HEK293 (cell line): ENCODE measurements around the gene SLC26A5.

Experiments
- CTCF ChIA-PET: fragments of 350-600 bp; formaldehyde crosslinking; extraction: SDS; loops from one replicate; lab custom pipeline; 2021; ENCODE audit warnings: antibody characterized with exemption; lab: Yijun Ruan, JAX
- POLR2A ChIA-PET: fragments of 300-600 bp; formaldehyde crosslinking; extraction: SDS; loops from one replicate; lab custom pipeline; 2020; ENCODE audit warnings: antibody characterized with exemption, inconsistent platforms; lab: Yijun Ruan, JAX
- H3K27ac ChIP-seq: fragments of 200-500 bp; sonication (Bioruptor generic); 2 replicates; pipeline ENCODE4 v1.5.1; 2014; ENCODE audit warnings: low read depth, low read length, control low read depth, inconsistent platforms; ENCODE audit errors: extremely low read depth
- H3K36me3 ChIP-seq, 2 experiments: fragments of 200-500 bp in 1 of 2; sonication (Bioruptor generic) in 1 of 2; 1 replicate in 1 of 2; 2 replicates in 1 of 2; pipeline ENCODE4 v1.5.1; 2014 to 2017; ENCODE audit warnings: inconsistent platforms in 2 of 2, low read length in 2 of 2; ENCODE audit not compliant: control insufficient read depth in 2 of 2, insufficient read depth in 1 of 2
- H3K4me1 ChIP-seq: fragments of 200-500 bp; sonication (Bioruptor generic); 2 replicates; pipeline ENCODE4 v1.5.1; 2014; ENCODE audit warnings: mild to moderate bottlenecking, low read length, inconsistent platforms; ENCODE audit not compliant: control insufficient read depth, insufficient read depth
- H3K4me3 ChIP-seq: 2 replicates; pipeline ENCODE4 v1.5.1; 2011; ENCODE audit warnings: low read depth, mild to moderate bottlenecking, control low read depth, low read length, moderate library complexity
- H3K9me3 ChIP-seq: fragments of 200-500 bp; sonication (Bioruptor generic); 2 replicates; pipeline ENCODE4 v1.5.1; 2014; ENCODE audit warnings: low read depth, low read length, inconsistent platforms; ENCODE audit not compliant: control insufficient read depth, insufficient read depth
- BCL11A ChIP-seq: fragments of 450-650 bp; formaldehyde crosslinking; IDR thresholded peaks from 2 replicates; pipeline ENCODE4 v1.5.1; 2016; ENCODE audit warnings: low read depth, missing biosample characterization, missing genetic modification characterization
- CTCF ChIP-seq: fragments of 450-650 bp; formaldehyde crosslinking; IDR thresholded peaks from 2 replicates; pipeline ENCODE4 v1.5.1; 2016; ENCODE audit warnings: missing biosample characterization, missing genetic modification characterization
- KLF8 ChIP-seq: fragments of 450-650 bp; formaldehyde crosslinking; IDR thresholded peaks from 2 replicates; pipeline ENCODE4 v1.5.1; 2016; ENCODE audit warnings: missing biosample characterization, missing genetic modification characterization
- REPIN1 ChIP-seq: fragments of 450-650 bp; formaldehyde crosslinking; IDR thresholded peaks from 2 replicates; pipeline ENCODE4 v1.5.1; 2017; ENCODE audit warnings: missing biosample characterization, missing genetic modification characterization, low read depth
- SCRT1 ChIP-seq: fragments of 450-650 bp; formaldehyde crosslinking; IDR thresholded peaks from 2 replicates; pipeline ENCODE4 v1.5.1; 2016; ENCODE audit warnings: missing biosample characterization, missing genetic modification characterization, borderline replicate concordance
- SCRT2 ChIP-seq: fragments of 450-650 bp; formaldehyde crosslinking; IDR thresholded peaks from 2 replicates; pipeline ENCODE4 v1.5.1; 2016; ENCODE audit warnings: missing biosample characterization, missing genetic modification characterization
- WT1 ChIP-seq: fragments of 450-650 bp; formaldehyde crosslinking; IDR thresholded peaks from 2 replicates; pipeline ENCODE4 v1.5.1; 2016; ENCODE audit warnings: missing biosample characterization, missing genetic modification characterization
- YY2 ChIP-seq: fragments of 450-650 bp; formaldehyde crosslinking; IDR thresholded peaks from 2 replicates; pipeline ENCODE4 v1.5.1; 2016; ENCODE audit warnings: missing biosample characterization, missing genetic modification characterization
- ZBTB11 ChIP-seq: fragments of 450-650 bp; formaldehyde crosslinking; conservative IDR thresholded peaks from 2 replicates; pipeline ENCODE4 v1.5.1; 2016; ENCODE audit warnings: low read depth, missing biosample characterization, missing genetic modification characterization
- ZBTB17 ChIP-seq: fragments of 450-650 bp; formaldehyde crosslinking; IDR thresholded peaks from 2 replicates; pipeline ENCODE4 v1.5.1; 2016; ENCODE audit warnings: missing biosample characterization, missing genetic modification characterization
- ZBTB20 ChIP-seq: fragments of 450-650 bp; formaldehyde crosslinking; IDR thresholded peaks from 2 replicates; pipeline ENCODE4 v1.5.1; 2016; ENCODE audit warnings: missing biosample characterization, missing genetic modification characterization
- ZBTB48 ChIP-seq: fragments of 450-650 bp; formaldehyde crosslinking; IDR thresholded peaks from 2 replicates; pipeline ENCODE4 v1.5.1; 2016; ENCODE audit warnings: missing biosample characterization, missing genetic modification characterization
- ZFP69B ChIP-seq: fragments of 450-650 bp; formaldehyde crosslinking; IDR thresholded peaks from 2 replicates; pipeline ENCODE4 v1.5.1; 2016; ENCODE audit warnings: missing biosample characterization, missing genetic modification characterization
- ZIC2 ChIP-seq: fragments of 450-650 bp; formaldehyde crosslinking; IDR thresholded peaks from 2 replicates; pipeline ENCODE4 v1.5.1; 2016; ENCODE audit warnings: missing biosample characterization, missing genetic modification characterization
- ZNF184 ChIP-seq: fragments of 450-650 bp; IDR thresholded peaks from 2 replicates; pipeline ENCODE4 v1.5.1; 2018; ENCODE audit warnings: missing biosample characterization, mild to moderate bottlenecking, missing genetic modification characterization
- ZNF211 ChIP-seq: fragments of 450-650 bp; formaldehyde crosslinking; IDR thresholded peaks from 2 replicates; pipeline ENCODE4 v1.5.1; 2016; ENCODE audit warnings: low read depth, missing biosample characterization, missing genetic modification characterization
- ZNF23 ChIP-seq: fragments of 450-650 bp; formaldehyde crosslinking; IDR thresholded peaks from 2 replicates; pipeline ENCODE4 v1.5.1; 2016; ENCODE audit warnings: missing biosample characterization, missing genetic modification characterization, borderline replicate concordance
- ZNF274 ChIP-seq, 2 experiments: fragments of 200-500 bp in 1 of 2; fragments of 450-650 bp in 1 of 2; sonication (Bioruptor generic) in 1 of 2; formaldehyde crosslinking in 1 of 2; IDR thresholded peaks; 2 replicates each; pipeline versions ENCODE4 v1.5.1 to v1.6.1; 2014 to 2016; ENCODE audit warnings: borderline replicate concordance in 1 of 2, inconsistent platforms in 1 of 2, low read length in 1 of 2, missing biosample characterization in 1 of 2, missing genetic modification characterization in 1 of 2
- ZNF292 ChIP-seq: fragments of 450-650 bp; formaldehyde crosslinking; IDR thresholded peaks from 2 replicates; pipeline ENCODE4 v1.5.1; 2016; ENCODE audit warnings: low read depth, missing biosample characterization, missing genetic modification characterization, borderline replicate concordance
- ZNF394 ChIP-seq: fragments of 450-650 bp; formaldehyde crosslinking; IDR thresholded peaks from 2 replicates; pipeline ENCODE4 v1.5.1; 2016; ENCODE audit warnings: missing biosample characterization, missing genetic modification characterization, mild to moderate bottlenecking, moderate library complexity, borderline replicate concordance
- ZNF544 ChIP-seq: fragments of 450-650 bp; formaldehyde crosslinking; IDR thresholded peaks from 2 replicates; pipeline ENCODE4 v1.5.0; 2017; ENCODE audit warnings: missing biosample characterization, missing genetic modification characterization
- ZNF561 ChIP-seq: fragments of 450-650 bp; IDR thresholded peaks from 2 replicates; pipeline ENCODE4 v1.5.1; 2018; ENCODE audit warnings: missing biosample characterization, missing genetic modification characterization, borderline replicate concordance
- ZNF645 ChIP-seq: fragments of 450-650 bp; formaldehyde crosslinking; IDR thresholded peaks from 2 replicates; pipeline ENCODE4; 2016; ENCODE audit warnings: missing biosample characterization, missing genetic modification characterization
- ZNF654 ChIP-seq: fragments of 450-650 bp; formaldehyde crosslinking; IDR thresholded peaks from 2 replicates; pipeline ENCODE4 v1.5.1; 2016; ENCODE audit warnings: low read depth, missing biosample characterization, missing genetic modification characterization
- ZNF660 ChIP-seq: fragments of 450-650 bp; IDR thresholded peaks from 2 replicates; pipeline ENCODE4 v1.5.1; 2018; ENCODE audit warnings: missing biosample characterization, mild to moderate bottlenecking, missing genetic modification characterization
- ZNF701 ChIP-seq: fragments of 450-650 bp; formaldehyde crosslinking; IDR thresholded peaks from 2 replicates; pipeline ENCODE4 v1.5.1; 2016; ENCODE audit warnings: missing biosample characterization, missing genetic modification characterization
- ZNF768 ChIP-seq: fragments of 450-650 bp; formaldehyde crosslinking; IDR thresholded peaks from 2 replicates; pipeline ENCODE4 v1.5.1; 2018; ENCODE audit warnings: missing biosample characterization, mild to moderate bottlenecking, missing genetic modification characterization
- ZNF837 ChIP-seq: fragments of 450-650 bp; formaldehyde crosslinking; IDR thresholded peaks from 2 replicates; pipeline ENCODE4 v1.5.1; 2016; ENCODE audit warnings: missing biosample characterization, missing genetic modification characterization

The SLC26A5 gene

GRCh38 chr7:103462358-103462757, 16.4 kb upstream of the SLC26A5 start:
- CTCF ChIA-PET: interaction anchor here (0.6 kb wide), 1 partner anchor 80 kb away, joined by 3 read pairs; no protein-coding TSS in a partner anchor
- Histone ChIP-seq H3K27ac (no peak overlapping the region), H3K4me3 (no peak overlapping the region), H3K36me3 (no peaks in the 10 kb centered on the region), H3K9me3 (no peaks in the 10 kb centered on the region), H3K4me1 (no peaks in the 10 kb centered on the region)
- TF ChIP-seq ZBTB11: no peak
- TF ChIP-seq ZBTB20 (tag by site-specific recombination): no peak
- no peak for TF ChIP-seq ZNF544 (tag by site-specific recombination)
- no peak for TF ChIP-seq BCL11A (tag by site-specific recombination)
- no peak for TF ChIP-seq SCRT2 (tag by site-specific recombination)
- no peak for TF ChIP-seq ZNF837
- TF ChIP-seq ZFP69B (tag by site-specific recombination): no peak
- TF ChIP-seq ZNF645: no peak
- TF ChIP-seq YY2: no peak
- POLR2A ChIA-PET: no interaction called here

GRCh38 chr7:103447073-103447960, 1.3 kb upstream of the SLC26A5 start:
- Histone ChIP-seq H3K27ac (no peak overlapping the region), H3K4me3 (no peak overlapping the region), H3K36me3 (no peaks in the 10 kb centered on the region), H3K4me1 (no peaks in the 10 kb centered on the region), H3K9me3 (no peaks in the 10 kb centered on the region)
- CTCF ChIA-PET: interaction anchor here (0.5 to 1.4 kb wide), 22 partner anchors 9 to 1566 kb away, joined by 3 to 9 read pairs (median 3); partner anchors contain the start of gene PMPCB
- POLR2A ChIA-PET: no interaction called here
- TF ChIP-seq ZNF701 (tag by site-specific recombination) (no peak), ZNF292 (tag by site-specific recombination) (no peak), ZNF394 (tag by site-specific recombination) (no peak), ZNF274 (IDR thresholded peaks at IDR 0.05; ENCODE audit: low read length) (no peak), ZNF274 (tag by site-specific recombination; IDR thresholded peaks at IDR 0.05; ENCODE audit: borderline replicate concordance) (no peak), ZBTB17 (tag by site-specific recombination) (0 out of 2 replicates have a peak, but pooled peaks have one; percentile 33), ZNF561 (tag by site-specific recombination) (no peak), ZBTB48 (peak; percentile 34; the same call in 1 of the 2 replicates), ZIC2 (no peak), WT1 (tag by site-specific recombination) (no peak), REPIN1 (tag by site-specific recombination) (no peak), ZNF660 (tag by site-specific recombination) (peak; percentile 65), ZNF768 (tag by site-specific recombination) (no peak), SCRT2 (tag by site-specific recombination) (peak; percentile 67), CTCF (tag by site-specific recombination) (peak; percentile 65), ZNF184 (tag by site-specific recombination) (no peak), SCRT1 (tag by site-specific recombination) (0 out of 2 replicates have a peak, but pooled peaks have one; percentile 43), ZNF211 (tag by site-specific recombination) (no peak), KLF8 (no peak), ZNF23 (no peak), ZNF654 (tag by site-specific recombination) (peak; percentile 85)
